HepG2 (cell line): ENCODE results near the gene TMEM61. TPM values are rescaled to one million over a fixed set of nuclear protein-coding genes. Genes with fewer than 3 reads are reported as not detected.
A peak's percentile ranks its signal among the peaks of the same experiment; 100 is the strongest.

ENCODE experiments used
- ATAC-seq: fragments of 200-7000 bp; cut with Tn5 transposase; 3 replicates; pipeline ENCODE4 v1.9.1; 2020; ENCODE audit warnings: mild to moderate bottlenecking, moderate library complexity
- BruUV-seq: library from RNA; stranded (reverse); fragments of 400-500 nt; replicated peaks from 2 replicates; lab custom pipeline; 2021; lab: Mats Ljungman, UMichigan
- CTCF ChIA-PET: fragments of 300-600 bp; formaldehyde crosslinking; extraction: SDS; loops from one replicate; lab custom pipeline; 2021; ENCODE audit warnings: low total read pairs, inconsistent platforms, low intra/inter-chr PET ratio; lab: Yijun Ruan, JAX
- POLR2A ChIA-PET: fragments of 350-600 bp; sonication (Branson Sonifier 250); formaldehyde crosslinking; loops from one replicate; lab custom pipeline; 2020; ENCODE audit warnings: antibody characterized with exemption, inconsistent platforms; lab: Yijun Ruan, JAX
- DNase-seq: peaks from one replicate; pipeline ENCODE4 v3.0.0-alpha.2; 2015; ENCODE audit warnings: low spot score
- FAIRE-seq: peaks from 3 replicates; lab custom pipeline; 2011; peaks lifted over from hg19 to GRCh38; lab: Jason Lieb, UNC
- H2AFZ ChIP-seq: one replicate; pipeline ENCODE4 v1.6.1; 2011; ENCODE audit warnings: low read length, inconsistent platforms
- H3K27ac ChIP-seq: fragments of 300-600 bp; 3 replicates; pipeline ENCODE4 v1.8.0; 2011; ENCODE audit warnings: mixed run types, mild to moderate bottlenecking, mixed read lengths, low read length, inconsistent platforms; ENCODE audit not compliant: insufficient read depth; ENCODE audit errors: extremely low read length
- H3K27me3 ChIP-seq, 2 experiments: fragments of 200-600 bp in 1 of 2; 2 replicates in 1 of 2; 3 replicates in 1 of 2; pipeline versions ENCODE4 v1.6.0 to v1.8.0; 2011; ENCODE audit warnings: low read length in 2 of 2, mild to moderate bottlenecking in 2 of 2, moderate library complexity in 2 of 2, inconsistent platforms in 1 of 2; ENCODE audit not compliant: insufficient read depth in 2 of 2, control insufficient read depth in 1 of 2
- H3K36me3 ChIP-seq, 2 experiments: fragments of 200-600 bp in 1 of 2; replicated peaks in 1 of 2; 2 replicates in 1 of 2; 3 replicates in 1 of 2; pipeline versions ENCODE4 v1.5.1 to v1.8.0; 2011; ENCODE audit warnings: low read length in 2 of 2, inconsistent platforms in 1 of 2; ENCODE audit not compliant: insufficient read depth in 2 of 2, control insufficient read depth in 1 of 2
- H3K4me1 ChIP-seq: 2 replicates; pipeline ENCODE4 v1.5.1; 2012; ENCODE audit warnings: low read length, inconsistent platforms; ENCODE audit not compliant: insufficient read depth
- H3K4me2 ChIP-seq: 2 replicates; pipeline ENCODE4 v1.6.0; 2011; ENCODE audit warnings: low read depth, low read length, inconsistent platforms
- H3K4me3 ChIP-seq, 3 experiments: fragments of 200-600 bp in 1 of 3; sonication (generic), shearing (Covaris generic) in 1 of 3; replicated peaks in 1 of 3; 2 replicates each; pipeline ENCODE4 v1.5.1; 2011 to 2016; ENCODE audit warnings: low read length in 3 of 3, inconsistent platforms in 2 of 3, low read depth in 2 of 3, mild to moderate bottlenecking in 2 of 3, control low read depth in 1 of 3, mixed read lengths in 1 of 3; ENCODE audit not compliant: insufficient read depth in 1 of 3
- H3K79me2 ChIP-seq: one replicate; pipeline ENCODE4 v1.6.1; 2011; ENCODE audit warnings: low read length, inconsistent platforms; ENCODE audit not compliant: insufficient read depth
- H3K9ac ChIP-seq: 2 replicates; pipeline ENCODE4 v1.6.0; 2011; ENCODE audit warnings: mild to moderate bottlenecking, low read depth, low read length, inconsistent platforms; ENCODE audit not compliant: insufficient read depth
- H3K9me3 ChIP-seq: 2 replicates; pipeline ENCODE4 v1.5.1; 2012; ENCODE audit warnings: mild to moderate bottlenecking, low read length
- H4K20me1 ChIP-seq: 2 replicates; pipeline ENCODE4 v1.6.0; 2011; ENCODE audit warnings: inconsistent platforms, mild to moderate bottlenecking, low read length, moderate library complexity; ENCODE audit not compliant: insufficient read depth
- AKAP8 ChIP-seq: sonication (generic); formaldehyde crosslinking; IDR thresholded peaks from 2 replicates; pipeline ENCODE4 v1.5.1; 2020; ENCODE audit warnings: mild to moderate bottlenecking, missing genetic modification reagents
- ZNF407 ChIP-seq: sonication (generic); formaldehyde crosslinking; IDR thresholded peaks from one replicate; pipeline ENCODE4 v1.5.1; 2020; ENCODE audit warnings: mild to moderate bottlenecking, missing genetic modification reagents; ENCODE audit errors: not compliant biosample characterization
- ZNF629 ChIP-seq: sonication (generic); formaldehyde crosslinking; conservative IDR thresholded peaks from 2 replicates; pipeline ENCODE4 v1.5.0; 2020; ENCODE audit warnings: missing genetic modification reagents
- whole genome bisulfite sequencing: methylation state at CpG from one replicate; pipeline ENCODE4 v1.1.6; 2017; ENCODE audit warnings: low lambda C conversion rate; 5-methylcytosine and 5-hydroxymethylcytosine counted together
- in situ Hi-C: cut with HindIII; loops from 2 replicates; pipeline ENCODE4 v1.10.0; 2017; ENCODE audit warnings: low pct_unique_long_range_greater_than_20kb; ENCODE audit not compliant: extremely low pct_ligation_motif_present
- intact Hi-C: fragments of 100-400 bp; cut with micrococcal nuclease; formaldehyde crosslinking; loops from one replicate; pipeline ENCODE4 v1.10.0; 2022; ENCODE audit not compliant: unreplicated experiment
- polyA plus RNA-seq, 8 experiments: library from polyadenylated mRNA; depleted of rRNA in 3 of 8; stranded (reverse) in 7 of 8; unstranded in 1 of 8; fragments of >200 nt; fragmentation: Illumina TruSeq in 4 of 8; extraction: Trizol in 4 of 8; gene quantifications; 2 replicates each; pipeline versions ENCODE4 v1.2.1 to v1.2.3, GENCODE V29; 2011 to 2016; ENCODE audit warnings: low read depth in 4 of 8, missing spikeins in 1 of 8, mixed read lengths in 1 of 8; ENCODE audit not compliant: insufficient read depth in 1 of 8
- total RNA-seq, 5 experiments: library from RNA; depleted of rRNA; stranded (reverse); fragments of >200 nt; fragmentation: Illumina TruSeq; extraction: Trizol; gene quantifications; 2 replicates each; pipeline ENCODE4 v1.2.3, GENCODE V29; 2016; ENCODE audit warnings: low read depth in 1 of 5

The TMEM61 gene
- total and polyA plus RNA-seq, 2 of the 13 experiments (the other 11 are each of a cell fraction or from before 2014, with no cell fraction given), result not detected

GRCh38 chr1:54998100-54998499 is 17.7 kb downstream of the TMEM61 start:
- FAIRE-seq, result no peak
- H3K9me3 ChIP-seq, result no peaks in the 10 kb centered on the region
- CTCF ChIA-PET, result no interaction called here

More at GRCh38 chr1:54998100-54998499, 17.7 kb downstream of the TMEM61 start:
- no TSS peak for BruUV-seq
- TF ChIP-seq ZNF629 (CRISPR knock-in tag) (peak; percentile 43; the same call in 1 of the 2 replicates), AKAP8 (CRISPR knock-in tag) (no peak), ZNF407 (no peak)
- TF ChIP-seq, all 625 proteins: peak for 1
- no peak overlapping the region for H3K4me3 ChIP-seq
- no peak overlapping the region for H3K27ac ChIP-seq
- POLR2A ChIA-PET, result no interaction called here
- H4K20me1 ChIP-seq, result no peaks in the 10 kb centered on the region
- peaks cover 1 to 38% of the 10 kb centered on the region in 2 experiments; a peak in 4 of 5 replicates for H3K27me3 ChIP-seq
- no peaks in the 10 kb centered on the region for H3K79me2 ChIP-seq
- no peak overlapping the region for H3K9ac ChIP-seq
- ATAC-seq (no peak), DNase-seq (no peak)
- H3K4me1 ChIP-seq, result peaks cover 15% of the 10 kb centered on the region
- H3K36me3 ChIP-seq, result no peaks in the 10 kb centered on the region
- H2AFZ ChIP-seq, result no peak overlapping the region
- intact Hi-C loops (no loop called here), in situ Hi-C loops (loop anchor here (5.0 to 10.0 kb wide), 2 partner anchors 46 to 183 kb away; no protein-coding TSS in a partner anchor)
- 31% methylated on average over 2 of the region's 6 CpGs for WGBS
- no peak overlapping the region for H3K4me2 ChIP-seq
